GM19438 (cell line): ENCODE results near the gene PLPP7.

ENCODE experiments used
- ATAC-seq: cut with Tn5 transposase; IDR thresholded peaks from one replicate; pipeline ENCODE4 v1.9.1; 2021; ENCODE audit warnings: low read depth; ENCODE audit not compliant: unreplicated experiment

PLPP7 gene

GRCh38 chr9:131280660-131281059 lies 8.9 kb upstream of the PLPP7 start:
- ATAC-seq: no peak

- ATAC-seq: no peak
Observed at GRCh38 chr9:131281119-131281965, 8.2 kb upstream of the PLPP7 start.

- no peak for ATAC-seq
Observed at GRCh38 chr9:131282175-131282574, 7.3 kb upstream of the PLPP7 start.

GRCh38 chr9:131282688-131283422 lies 6.7 kb upstream of the PLPP7 start:
- no peak for ATAC-seq

- ATAC-seq: no peak
Observed at GRCh38 chr9:131284856-131285255, 4.7 kb upstream of the PLPP7 start.

GRCh38 chr9:131287359-131287758 lies 2.2 kb upstream of the PLPP7 start:
- no peak for ATAC-seq

- no peak for ATAC-seq
Observed at GRCh38 chr9:131288217-131288616, 1.3 kb upstream of the PLPP7 start.

- no peak for ATAC-seq
Observed at GRCh38 chr9:131290036-131290766, 678 bp downstream of the PLPP7 start.

- ATAC-seq: no peak
Observed at GRCh38 chr9:131290767-131291370, 1.3 kb downstream of the PLPP7 start.

GRCh38 chr9:131291795-131292315 lies 2.3 kb downstream of the PLPP7 start:
- no peak for ATAC-seq

GRCh38 chr9:131292937-131293336 lies 3.4 kb downstream of the PLPP7 start:
- ATAC-seq: no peak

GRCh38 chr9:131296460-131296859 lies 6.9 kb downstream of the PLPP7 start:
- ATAC-seq: no peak

- ATAC-seq: no peak
Observed at GRCh38 chr9:131296906-131297500, 7.5 kb downstream of the PLPP7 start.

- ATAC-seq: no peak
Observed at GRCh38 chr9:131297903-131298302, 8.4 kb downstream of the PLPP7 start.

- no peak for ATAC-seq
Observed at GRCh38 chr9:131298341-131298740, 8.8 kb downstream of the PLPP7 start.

- no peak for ATAC-seq
Observed at GRCh38 chr9:131298816-131299215, 9.3 kb downstream of the PLPP7 start.

- ATAC-seq: no peak
Observed at GRCh38 chr9:131299346-131299960, 9.9 kb downstream of the PLPP7 start.

GRCh38 chr9:131299961-131300347 lies 10.4 kb downstream of the PLPP7 start:
- no peak for ATAC-seq

- ATAC-seq: no peak
Observed at GRCh38 chr9:131300444-131300843, 10.9 kb downstream of the PLPP7 start.
